Breast epithelium (tissue), 4 donors: ENCODE results near the gene SAC3D1. TPM values are rescaled to one million over a fixed set of nuclear protein-coding genes. Genes with fewer than 3 reads are reported as not detected.

Experiments used
- DNase-seq, 2 donors: peaks; one replicate each; pipeline ENCODE4 v3.0.0-alpha.2; 2019; ENCODE audit warnings: low spot score in 2 of 2
- H3K27ac ChIP-seq, 2 donors: fragments of 200-600 bp; sonication (generic) in 1 of 2; one replicate each; pipeline ENCODE4 v1.5.1; 2016 to 2019; ENCODE audit warnings: mild to moderate bottlenecking in 1 of 2
- H3K27me3 ChIP-seq, 2 donors: fragments of 200-600 bp; sonication (generic) in 1 of 2; one replicate each; pipeline versions ENCODE4 v1.5.1 to v1.6.0; 2017 to 2019; ENCODE audit warnings: control low read depth in 1 of 2, mild to moderate bottlenecking in 1 of 2
- H3K36me3 ChIP-seq: fragments of 200-600 bp; one replicate; pipeline ENCODE4 v1.5.1; 2019
- H3K4me1 ChIP-seq, 2 donors: fragments of 200-600 bp; sonication (generic); one replicate each; pipeline ENCODE4 v1.5.1; 2016 to 2019; ENCODE audit warnings: control low read depth in 1 of 2
- H3K4me3 ChIP-seq, 3 donors: fragments of 200-600 bp; sonication (generic); 1 replicate in 2 of 3; 2 replicates in 1 of 3; pipeline ENCODE4 v1.5.1; 2016 to 2019; ENCODE audit warnings: mild to moderate bottlenecking in 3 of 3, moderate library complexity in 2 of 3
- H3K9me3 ChIP-seq, 2 donors: fragments of 200-600 bp; sonication (generic) in 1 of 2; one replicate each; pipeline ENCODE4 v1.5.1; 2016 to 2019; ENCODE audit warnings: control low read depth in 1 of 2
- POLR2A ChIP-seq: fragments of 450-650 bp; IDR thresholded peaks from one replicate; pipeline ENCODE4 v1.6.1; 2016; ENCODE audit warnings: antibody characterized with exemption, mild to moderate bottlenecking, moderate library complexity
- POLR2AphosphoS5 ChIP-seq, 3 donors: sonication (generic); formaldehyde crosslinking; IDR thresholded peaks; one replicate each; pipeline ENCODE4 v1.6.1; 2017; ENCODE audit warnings: antibody characterized with exemption in 3 of 3
- intact Hi-C: fragments of 100-400 bp; cut with DNase I; formaldehyde crosslinking; loops from one replicate; pipeline ENCODE4 v1.15.1; 2023; ENCODE audit warnings: low total_unique reads
- total RNA-seq, 3 donors: library from RNA; depleted of rRNA; stranded (reverse); fragments of >200 nt; gene quantifications; one replicate each; pipeline ENCODE4 v1.1.0, GENCODE V29; 2016
- TF ChIP-seq, protein P1 (sequence below), 3 donors: fragments of 450-650 bp; IDR thresholded peaks; one replicate each; pipeline ENCODE4 v1.5.1; 2016 to 2017; ENCODE audit warnings: antibody characterized with exemption in 3 of 3, mild to moderate bottlenecking in 3 of 3, moderate library complexity in 3 of 3

SAC3D1 gene
- total RNA-seq, 3 donors from 2014 or later: 7.5 to 9.2 (median 7.5) TPM

GRCh38 chr11:65034423-65034822 lies 6.6 kb upstream of the SAC3D1 start:
- intact Hi-C loops: no loop called here
- Histone ChIP-seq H3K9me3 (no peaks in the 10 kb centered on the region), H3K4me3 (no peak overlapping the region), H3K4me1 (no peaks in the 10 kb centered on the region), H3K27ac (no peak overlapping the region), H3K27me3 (no peaks in the 10 kb centered on the region), H3K36me3 (no peaks in the 10 kb centered on the region)
- no peak for DNase-seq
- TF ChIP-seq, protein P1, sequence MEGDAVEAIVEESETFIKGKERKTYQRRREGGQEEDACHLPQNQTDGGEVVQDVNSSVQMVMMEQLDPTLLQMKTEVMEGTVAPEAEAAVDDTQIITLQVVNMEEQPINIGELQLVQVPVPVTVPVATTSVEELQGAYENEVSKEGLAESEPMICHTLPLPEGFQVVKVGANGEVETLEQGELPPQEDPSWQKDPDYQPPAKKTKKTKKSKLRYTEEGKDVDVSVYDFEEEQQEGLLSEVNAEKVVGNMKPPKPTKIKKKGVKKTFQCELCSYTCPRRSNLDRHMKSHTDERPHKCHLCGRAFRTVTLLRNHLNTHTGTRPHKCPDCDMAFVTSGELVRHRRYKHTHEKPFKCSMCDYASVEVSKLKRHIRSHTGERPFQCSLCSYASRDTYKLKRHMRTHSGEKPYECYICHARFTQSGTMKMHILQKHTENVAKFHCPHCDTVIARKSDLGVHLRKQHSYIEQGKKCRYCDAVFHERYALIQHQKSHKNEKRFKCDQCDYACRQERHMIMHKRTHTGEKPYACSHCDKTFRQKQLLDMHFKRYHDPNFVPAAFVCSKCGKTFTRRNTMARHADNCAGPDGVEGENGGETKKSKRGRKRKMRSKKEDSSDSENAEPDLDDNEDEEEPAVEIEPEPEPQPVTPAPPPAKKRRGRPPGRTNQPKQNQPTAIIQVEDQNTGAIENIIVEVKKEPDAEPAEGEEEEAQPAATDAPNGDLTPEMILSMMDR (IDR thresholded peaks at IDR 0.05): no peak
- TF ChIP-seq POLR2AphosphoS5 (IDR thresholded peaks at IDR 0.05): no peak
- no peak for TF ChIP-seq POLR2A

DNA sequence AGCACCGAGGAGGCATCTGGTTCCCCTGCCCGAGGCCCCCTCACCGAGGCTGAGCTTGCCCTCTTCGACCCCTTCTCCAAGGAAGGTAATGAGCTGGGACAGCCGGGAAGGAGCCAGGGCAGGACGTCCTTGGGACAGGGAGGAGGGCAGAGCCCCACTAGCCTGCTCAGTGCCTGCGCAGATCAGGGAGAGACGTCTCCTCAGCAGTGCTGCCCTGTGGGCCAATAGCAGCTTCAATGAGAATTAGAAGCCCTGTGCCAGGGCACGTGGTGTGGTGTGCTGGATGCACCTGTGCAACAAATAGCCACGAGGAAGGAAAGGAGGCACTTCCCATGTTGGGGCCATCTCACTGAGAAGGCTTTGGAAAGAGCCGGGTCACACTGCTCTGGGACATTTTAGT lies 5.4 kb upstream of the SAC3D1 start:
- Histone ChIP-seq H3K27ac (no peak overlapping the region), H3K36me3 (no peaks in the 10 kb centered on the region), H3K27me3 (no peaks in the 10 kb centered on the region), H3K9me3 (no peaks in the 10 kb centered on the region), H3K4me1 (no peaks in the 10 kb centered on the region), H3K4me3 (no peak overlapping the region)
- no peak for DNase-seq
- TF ChIP-seq, protein P1 (IDR thresholded peaks at IDR 0.05): no peak
- TF ChIP-seq POLR2AphosphoS5 (IDR thresholded peaks at IDR 0.05) (no peak), POLR2A (no peak)
- intact Hi-C loops: no loop called here

GRCh38 chr11:65036931-65037330 lies 4.1 kb upstream of the SAC3D1 start:
- peak in 1 of 2 donors; percentile 72 for DNase-seq
- Histone ChIP-seq H3K4me1 (peaks cover 0 to 3% of the 10 kb centered on the region in 2 donors), H3K4me3 (no peak overlapping the region), H3K27me3 (no peaks in the 10 kb centered on the region), H3K27ac (peak overlapping the region in 1 of 2 donors; percentile 21), H3K36me3 (no peaks in the 10 kb centered on the region), H3K9me3 (no peaks in the 10 kb centered on the region)
- intact Hi-C loops: no loop called here
- TF ChIP-seq, protein P1 (IDR thresholded peaks at IDR 0.05): no peak
- TF ChIP-seq POLR2A (no peak), POLR2AphosphoS5 (IDR thresholded peaks at IDR 0.05) (no peak)

GRCh38 chr11:65040520-65040846 lies 527 bp upstream of the SAC3D1 start:
- TF ChIP-seq POLR2A (no peak), POLR2AphosphoS5 (IDR thresholded peaks at IDR 0.05) (no peak)
- TF ChIP-seq, protein P1 (IDR thresholded peaks at IDR 0.05): no peak
- H3K36me3 ChIP-seq: no peaks in the 10 kb centered on the region
- DNase-seq: no peak
- H3K9me3 ChIP-seq: no peaks in the 10 kb centered on the region
- H3K27me3 ChIP-seq: no peaks in the 10 kb centered on the region
- peak overlapping the region; percentile 63 to 85 (median 65) for H3K4me3 ChIP-seq
- H3K4me1 ChIP-seq: peaks cover 0 to 5% of the 10 kb centered on the region in 2 donors
- intact Hi-C loops: no loop called here
- peak overlapping the region; percentile 93 for H3K27ac ChIP-seq

DNA sequence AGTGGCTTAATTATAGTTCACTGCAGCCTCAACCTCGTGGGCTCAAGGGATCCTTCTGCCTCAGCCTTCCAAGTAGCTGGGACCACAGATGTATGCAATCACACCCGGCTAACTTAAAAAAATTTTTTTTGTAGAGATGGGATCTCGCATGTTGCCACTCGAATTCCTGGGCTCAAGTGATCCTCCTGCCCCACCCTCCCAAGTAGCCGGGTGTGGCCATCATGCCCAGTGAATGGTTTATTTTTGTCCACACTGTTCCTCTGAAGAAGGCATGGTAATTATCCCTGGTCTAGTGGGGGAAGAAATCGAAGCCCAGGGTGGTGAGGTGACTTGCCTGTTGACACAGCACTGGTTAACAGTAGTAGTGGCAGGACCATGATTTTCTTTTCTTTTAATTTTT lies 1.9 kb downstream of the SAC3D1 start:
- no peak overlapping the region for H3K4me3 ChIP-seq
- H3K9me3 ChIP-seq: no peaks in the 10 kb centered on the region
- H3K4me1 ChIP-seq: peaks cover 4 to 5% of the 10 kb centered on the region in 2 donors
- intact Hi-C loops: no loop called here
- no peaks in the 10 kb centered on the region for H3K27me3 ChIP-seq
- H3K36me3 ChIP-seq: no peaks in the 10 kb centered on the region
- TF ChIP-seq POLR2AphosphoS5 (IDR thresholded peaks at IDR 0.05) (no peak), POLR2A (no peak)
- TF ChIP-seq, protein P1 (IDR thresholded peaks at IDR 0.05): no peak
- no peak overlapping the region for H3K27ac ChIP-seq
- no peak for DNase-seq
